OCI-LY7 (cell line): ENCODE measurements around the gene CRHR1. TPM values are rescaled to one million over a fixed set of nuclear protein-coding genes. Genes with fewer than 3 reads are reported as not detected.

Source experiments
- BruUV-seq: library from RNA; stranded (reverse); fragments of 400-500 nt; replicated peaks from 2 replicates; lab custom pipeline; 2021; lab: Mats Ljungman, UMichigan
- CTCF ChIA-PET: fragments of 300-600 bp; sonication (Branson Sonifier 250); formaldehyde crosslinking; loops from one replicate; lab custom pipeline; 2022; ENCODE audit warnings: antibody characterized with exemption; ENCODE audit not compliant: unreplicated experiment; lab: Charles Lee
- POLR2A ChIA-PET: fragments of 300-600 bp; sonication (Branson Sonifier 250); formaldehyde crosslinking; loops from one replicate; lab custom pipeline; 2022; ENCODE audit warnings: antibody characterized with exemption; lab: Charles Lee
- DNase-seq: peaks from one replicate; pipeline ENCODE4 v3.0.0-alpha.2; 2015; ENCODE audit warnings: low spot score
- H2AFZ ChIP-seq: fragments of 200-600 bp; sonication (generic), shearing (Covaris generic); 2 replicates; pipeline ENCODE4 v1.6.1; 2014; ENCODE audit warnings: mild to moderate bottlenecking, antibody characterized with exemption, low read length, moderate library complexity
- H3K27ac ChIP-seq: fragments of 200-600 bp; sonication (generic); 2 replicates; pipeline ENCODE4 v1.5.1; 2014; ENCODE audit warnings: mixed run types, low read depth, mild to moderate bottlenecking, moderate library complexity, low read length, inconsistent platforms; ENCODE audit not compliant: poor library complexity, severe bottlenecking
- H3K36me3 ChIP-seq: fragments of 200-600 bp; sonication (generic); 2 replicates; pipeline ENCODE4 v1.6.1; 2014; ENCODE audit warnings: mild to moderate bottlenecking, antibody characterized with exemption, low read length, moderate library complexity, mixed read lengths; ENCODE audit not compliant: insufficient read depth
- H3K4me1 ChIP-seq: fragments of 200-600 bp; sonication (generic); 2 replicates; pipeline ENCODE4 v1.5.1; 2014; ENCODE audit warnings: mild to moderate bottlenecking, low read length; ENCODE audit not compliant: insufficient read depth, poor library complexity, severe bottlenecking
- H3K4me2 ChIP-seq: fragments of 200-600 bp; sonication (generic); 2 replicates; pipeline ENCODE4 v1.6.1; 2014; ENCODE audit warnings: mild to moderate bottlenecking, low read length
- H3K4me3 ChIP-seq: fragments of 200-600 bp; sonication (generic); 2 replicates; pipeline ENCODE4 v1.5.1; 2014; ENCODE audit warnings: mild to moderate bottlenecking, low read depth, low read length; ENCODE audit not compliant: poor library complexity, severe bottlenecking
- H3K79me2 ChIP-seq: fragments of 200-600 bp; sonication (generic); 2 replicates; pipeline ENCODE4 v1.6.1; 2016; ENCODE audit warnings: low read depth, mild to moderate bottlenecking, low read length, moderate library complexity, mixed read lengths; ENCODE audit not compliant: insufficient read depth
- H3K9me2 ChIP-seq: fragments of 200-600 bp; sonication (generic); 2 replicates; pipeline ENCODE4 v1.6.1; 2016; ENCODE audit warnings: mild to moderate bottlenecking, low read length, mixed read lengths; ENCODE audit not compliant: insufficient read depth
- H3K9me3 ChIP-seq: fragments of 200-600 bp; sonication (generic); 2 replicates; pipeline ENCODE4 v1.6.1; 2014; ENCODE audit warnings: mild to moderate bottlenecking, mixed run types, low read length, mixed read lengths
- H4K20me1 ChIP-seq: fragments of 200-600 bp; sonication (generic); 2 replicates; pipeline ENCODE4 v1.6.1; 2014; ENCODE audit warnings: mild to moderate bottlenecking, antibody characterized with exemption, low read length, moderate library complexity, mixed read lengths; ENCODE audit not compliant: insufficient read depth
- EZH2phosphoT487 ChIP-seq: fragments of 200-600 bp; sonication (generic); IDR thresholded peaks from 2 replicates; pipeline ENCODE4 v1.6.1; 2018; ENCODE audit warnings: low read depth, borderline replicate concordance, mild to moderate bottlenecking, mixed run types, antibody characterized with exemption, low read length, moderate library complexity, mixed read lengths
- intact Hi-C: fragments of 100-400 bp; cut with micrococcal nuclease; formaldehyde crosslinking; loops from one replicate; pipeline ENCODE4 v1.10.0; 2022; ENCODE audit not compliant: unreplicated experiment
- total RNA-seq, 2 experiments: library from RNA; depleted of rRNA in 1 of 2; stranded (reverse); fragments of >200 nt in 1 of 2; shearing (Covaris generic) in 1 of 2; gene quantifications; 2 replicates each; pipeline ENCODE4 v1.2.3, GENCODE V29; 2014 to 2022
- TF ChIP-seq, protein P1 (sequence below): fragments of 200-600 bp; sonication (generic); conservative IDR thresholded peaks from 2 replicates; pipeline ENCODE4 v1.5.1; 2014; ENCODE audit warnings: mild to moderate bottlenecking, antibody characterized with exemption, low read length, moderate library complexity, mixed read lengths

The CRHR1 gene
- total RNA-seq, 2 experiments from 2014 or later = not detected

DNA sequence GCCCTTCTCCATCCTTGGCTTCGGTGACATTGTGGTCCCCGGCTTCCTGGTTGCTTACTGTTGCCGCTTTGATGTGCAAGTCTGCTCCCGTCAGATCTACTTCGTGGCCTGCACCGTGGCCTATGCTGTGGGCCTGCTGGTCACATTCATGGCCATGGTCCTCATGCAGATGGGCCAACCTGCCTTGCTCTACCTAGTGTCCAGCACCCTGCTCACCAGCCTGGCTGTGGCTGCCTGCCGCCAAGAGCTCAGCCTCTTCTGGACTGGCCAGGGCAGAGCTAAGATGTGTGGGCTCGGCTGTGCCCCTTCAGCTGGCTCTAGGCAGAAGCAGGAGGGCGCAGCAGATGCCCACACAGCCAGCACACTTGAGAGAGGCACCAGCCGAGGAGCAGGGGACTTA is 62.1 kb downstream of the CRHR1 start:
- no peak overlapping the region for H2AFZ ChIP-seq
- CTCF ChIA-PET = no interaction called here

DNA sequence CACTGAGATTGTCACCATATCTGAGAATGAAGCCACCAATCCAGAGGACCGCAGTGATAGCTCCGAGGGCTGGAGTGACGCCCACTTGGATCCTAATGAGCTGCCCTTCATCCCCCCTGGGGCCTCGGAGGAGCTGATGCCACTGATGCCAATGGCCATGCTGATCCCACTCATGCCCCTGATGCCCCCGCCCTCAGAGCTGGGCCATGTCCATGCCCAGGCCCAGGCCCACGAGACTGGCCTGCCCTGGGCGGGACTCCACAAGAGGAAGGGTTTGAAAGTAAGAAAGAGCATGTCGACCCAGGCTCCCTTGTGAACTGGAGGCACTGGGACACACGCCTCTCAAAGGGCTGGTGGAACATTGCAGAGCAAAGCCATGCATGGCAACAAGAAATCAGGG is 62.5 kb downstream of the CRHR1 start:
- Histone ChIP-seq H3K4me3 (no peak overlapping the region), H3K4me2 (no peak overlapping the region), H3K36me3 (no peaks in the 10 kb centered on the region), H4K20me1 (no peaks in the 10 kb centered on the region), H3K27ac (no peak overlapping the region), H2AFZ (no peak overlapping the region), H3K9me3 (no peaks in the 10 kb centered on the region), H3K79me2 (no peaks in the 10 kb centered on the region), H3K9me2 (no peaks in the 10 kb centered on the region), H3K4me1 (no peaks in the 10 kb centered on the region)
- POLR2A ChIA-PET = no interaction called here
- CTCF ChIA-PET = no interaction called here
- TF ChIP-seq, protein P1, sequence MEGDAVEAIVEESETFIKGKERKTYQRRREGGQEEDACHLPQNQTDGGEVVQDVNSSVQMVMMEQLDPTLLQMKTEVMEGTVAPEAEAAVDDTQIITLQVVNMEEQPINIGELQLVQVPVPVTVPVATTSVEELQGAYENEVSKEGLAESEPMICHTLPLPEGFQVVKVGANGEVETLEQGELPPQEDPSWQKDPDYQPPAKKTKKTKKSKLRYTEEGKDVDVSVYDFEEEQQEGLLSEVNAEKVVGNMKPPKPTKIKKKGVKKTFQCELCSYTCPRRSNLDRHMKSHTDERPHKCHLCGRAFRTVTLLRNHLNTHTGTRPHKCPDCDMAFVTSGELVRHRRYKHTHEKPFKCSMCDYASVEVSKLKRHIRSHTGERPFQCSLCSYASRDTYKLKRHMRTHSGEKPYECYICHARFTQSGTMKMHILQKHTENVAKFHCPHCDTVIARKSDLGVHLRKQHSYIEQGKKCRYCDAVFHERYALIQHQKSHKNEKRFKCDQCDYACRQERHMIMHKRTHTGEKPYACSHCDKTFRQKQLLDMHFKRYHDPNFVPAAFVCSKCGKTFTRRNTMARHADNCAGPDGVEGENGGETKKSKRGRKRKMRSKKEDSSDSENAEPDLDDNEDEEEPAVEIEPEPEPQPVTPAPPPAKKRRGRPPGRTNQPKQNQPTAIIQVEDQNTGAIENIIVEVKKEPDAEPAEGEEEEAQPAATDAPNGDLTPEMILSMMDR = no peak
- no peak for TF ChIP-seq EZH2phosphoT487
- BruUV-seq = no TSS peak
- intact Hi-C loops = no loop called here
- no peak for DNase-seq

More for the DNA sequence above, 62.1 kb downstream of the CRHR1 start:
- POLR2A ChIA-PET = no interaction called here
- H3K9me2 ChIP-seq = no peaks in the 10 kb centered on the region
- H3K36me3 ChIP-seq = no peaks in the 10 kb centered on the region
- H3K9me3 ChIP-seq = no peaks in the 10 kb centered on the region
- TF ChIP-seq, protein P1 = no peak
- no peak for TF ChIP-seq EZH2phosphoT487
- no peak overlapping the region for H3K4me3 ChIP-seq
- no peaks in the 10 kb centered on the region for H4K20me1 ChIP-seq
- intact Hi-C loops = no loop called here
- no peak overlapping the region for H3K4me2 ChIP-seq
- BruUV-seq = no TSS peak
- H3K27ac ChIP-seq = no peak overlapping the region
- H3K79me2 ChIP-seq = no peaks in the 10 kb centered on the region
- H3K4me1 ChIP-seq = no peaks in the 10 kb centered on the region
- no peak for DNase-seq

DNA sequence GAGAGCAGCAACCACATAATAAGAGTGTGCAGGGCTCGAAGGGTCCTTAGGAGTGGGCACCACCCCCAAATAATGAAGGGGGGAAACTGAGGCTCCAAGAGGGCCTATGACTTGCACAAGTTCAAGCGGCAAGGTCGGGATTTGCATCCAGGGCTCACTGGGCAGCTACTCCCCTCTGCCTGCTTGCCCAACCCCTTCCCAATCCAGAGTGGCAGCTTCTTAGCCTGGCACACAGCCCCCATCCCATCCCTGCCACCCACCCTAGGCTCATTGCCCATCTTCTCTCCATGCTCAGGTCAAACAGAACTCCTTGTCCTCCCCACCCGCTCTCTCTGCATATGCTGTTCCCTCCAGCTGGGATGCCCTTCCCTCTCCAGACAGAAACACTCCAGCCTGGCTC is 63.0 kb downstream of the CRHR1 start:
- Histone ChIP-seq H3K9me3 (no peaks in the 10 kb centered on the region), H3K27ac (no peak overlapping the region), H4K20me1 (no peaks in the 10 kb centered on the region), H2AFZ (no peak overlapping the region), H3K9me2 (no peaks in the 10 kb centered on the region), H3K4me3 (no peak overlapping the region), H3K4me1 (no peaks in the 10 kb centered on the region), H3K4me2 (no peak overlapping the region), H3K79me2 (no peaks in the 10 kb centered on the region), H3K36me3 (no peaks in the 10 kb centered on the region)
- POLR2A ChIA-PET = no interaction called here
- no TSS peak for BruUV-seq
- CTCF ChIA-PET = no interaction called here
- intact Hi-C loops = no loop called here
- DNase-seq = no peak
- TF ChIP-seq, protein P1 = no peak
- no peak for TF ChIP-seq EZH2phosphoT487
